ENCODE results near the gene LTN1. TPM values are rescaled to one million over a fixed set of nuclear protein-coding genes. Genes with fewer than 3 reads are reported as not detected.

Gene LTN1
- polyA plus RNA-seq, 2 of the 4 experiments (the other 2 are of a cell fraction) = 6.9 to 12.3 TPM

- WGBS (ENCODE audit: missing lambda C conversion rate) = 91% methylated on average over 1 of the region's 1 CpG
- FAIRE-seq (no peak), ATAC-seq (no peak), DNase-seq (ENCODE audit: low read depth in 1 of 2, low spot score in 1 of 2) (no peak)
- TF ChIP-seq EP300 (IDR thresholded peaks at IDR 0.05) (no peak), ELK1 (IDR thresholded peaks at IDR 0.05; ENCODE audit: low read depth, low read length) (no peak), HEYL (CRISPR knock-in tag; IDR thresholded peaks at IDR 0.05) (no peak), BCL3 (IDR thresholded peaks at IDR 0.05) (no peak), MAZ (IDR thresholded peaks at IDR 0.05; ENCODE audit: borderline replicate concordance, low read depth, low read length) (no peak), HDAC2 (IDR thresholded peaks at IDR 0.05) (no peak), EHMT2 (IDR thresholded peaks at IDR 0.05; ENCODE audit: low read depth) (no peak), CBX8 (IDR thresholded peaks at IDR 0.05) (no peak), KDM1A (IDR thresholded peaks at IDR 0.05; ENCODE audit: low read depth) (no peak)
- no peaks in the 10 kb centered on the region for H3K9me3 ChIP-seq
- H3K4me2 ChIP-seq = no peak overlapping the region
- ChIA-PET CTCF (interaction anchor here (1.2 kb wide), 1 partner anchor 9 kb away, joined by 4 read pairs; no protein-coding TSS in a partner anchor), POLR2A (interaction anchor here (0.7 kb wide), 1 partner anchor 11 kb away, joined by 3 read pairs; the partner anchor contains the start of gene RWDD2B)
- peaks cover 8% of the 10 kb centered on the region; the same call in 1 of the 3 replicates for H3K4me1 ChIP-seq
- no peak overlapping the region for H3K27ac ChIP-seq
- no peak overlapping the region for H3K4me3 ChIP-seq
Measured at GRCh38 chr21:29029524-29029923, 36.8 kb upstream of the LTN1 start.

GRCh38 chr21:29025328-29025713, 32.6 kb upstream of the LTN1 start:
- peak overlapping the region; percentile 80 for H3K4me2 ChIP-seq
- FAIRE-seq = no peak
- ATAC-seq = no peak
- ChIA-PET POLR2A (interaction anchor here (1.4 to 2.9 kb wide), 4 partner anchors 20 to 48 kb away, joined by 5 to 34 read pairs (median 12); partner anchors contain the start of genes CCT8 and LTN1), CTCF (no interaction called here)
- TF ChIP-seq RNF2 (IDR thresholded peaks at IDR 0.05; ENCODE audit: borderline replicate concordance, low read depth) = no peak
- TF ChIP-seq ATOH8 (CRISPR knock-in tag; IDR thresholded peaks at IDR 0.05; ENCODE audit: low read depth) = no peak
- TF ChIP-seq POLR2AphosphoS2 (conservative IDR thresholded peaks at IDR 0.05; ENCODE audit: low read length) = no peak
- no peak for TF ChIP-seq CTCF (IDR thresholded peaks at IDR 0.05)
- TF ChIP-seq TFCP2L1 (CRISPR knock-in tag; IDR thresholded peaks at IDR 0.05) = no peak
- no peak for TF ChIP-seq ZFP36 (IDR thresholded peaks at IDR 0.05; ENCODE audit: borderline replicate concordance, partially characterized antibody)
- no peak for TF ChIP-seq SMC3 (IDR thresholded peaks at IDR 0.05)
- no peak for TF ChIP-seq KDM5A (IDR thresholded peaks at IDR 0.05)
- TF ChIP-seq ZC3H11A (IDR thresholded peaks at IDR 0.05) = no peak
- no peak for TF ChIP-seq E2F6 (IDR thresholded peaks at IDR 0.05; ENCODE audit: borderline replicate concordance, low read depth)
- no peak for TF ChIP-seq CHD4 (IDR thresholded peaks at IDR 0.05; ENCODE audit: borderline replicate concordance)
- TF ChIP-seq RCOR1 (IDR thresholded peaks at IDR 0.05; ENCODE audit: low read depth, low read length) = no peak
- H3K27ac ChIP-seq = peak overlapping the region; percentile 98 to 99
- H3K4me3 ChIP-seq = peak overlapping the region; percentile 78
- 3% methylated on average over 6 of the region's 6 CpGs for WGBS (ENCODE audit: missing lambda C conversion rate)
- H3K4me1 ChIP-seq = peaks cover 8% of the 10 kb centered on the region; the same call in 1 of the 3 replicates
- DNase-seq (ENCODE audit: low read depth in 1 of 2, low spot score in 1 of 2) = no peak
- H3K9me3 ChIP-seq = no peaks in the 10 kb centered on the region

Measured in A549 (cell line).